Measurements from ENCODE around the gene GTF2B. TPM values are rescaled to one million over a fixed set of nuclear protein-coding genes. Genes with fewer than 3 reads are reported as not detected.

The GTF2B gene
- total RNA-seq, 1 donor from 2014 or later, result 28.3 TPM

GRCh38 chr1:88911161-88911560, 19.8 kb upstream of the GTF2B start:
- no peaks in the 10 kb centered on the region for H3K36me3 Mint-ChIP-seq (ENCODE audit: low read depth, unreplicated experiment)
- no peak overlapping the region for H3K27ac Mint-ChIP-seq (ENCODE audit: unreplicated experiment)
- Histone ChIP-seq H3K79me2 (ENCODE audit: insufficient read depth, low read length) (no peaks in the 10 kb centered on the region), H3K9ac (ENCODE audit: low read length) (no peak overlapping the region), H4K20me1 (ENCODE audit: insufficient read depth, low read length) (no peaks in the 10 kb centered on the region), H2AFZ (ENCODE audit: low read depth, low read length) (no peak overlapping the region), H3K4me3 (ENCODE audit: insufficient read depth, low read depth, low read length) (no peak overlapping the region), H3K9me3 (ENCODE audit: insufficient read depth, low read depth, low read length) (no peaks in the 10 kb centered on the region), H3K27me3 (ENCODE audit: insufficient read depth, low read length) (no peaks in the 10 kb centered on the region), H3K4me2 (ENCODE audit: low read length) (no peak overlapping the region), H3K36me3 (ENCODE audit: insufficient read depth, low read length) (no peaks in the 10 kb centered on the region), H3K27ac (ENCODE audit: low read depth, low read length) (no peak overlapping the region), H3K4me1 (ENCODE audit: insufficient read depth, low read length) (no peaks in the 10 kb centered on the region)
- H3K27me3 Mint-ChIP-seq (ENCODE audit: low read depth, unreplicated experiment), result no peaks in the 10 kb centered on the region
- H3K9me3 Mint-ChIP-seq (ENCODE audit: unreplicated experiment), result peaks cover 3% of the 10 kb centered on the region
- no peak for DNase-seq (ENCODE audit: low read depth)
- TF ChIP-seq EZH2 (IDR thresholded peaks at IDR 0.05; ENCODE audit: insufficient read depth, low read length) (no peak), CTCF (IDR thresholded peaks at IDR 0.05; ENCODE audit: insufficient read depth, low read depth, low read length) (no peak)
- no peak overlapping the region for H3K4me3 Mint-ChIP-seq (ENCODE audit: unreplicated experiment)
- no peaks in the 10 kb centered on the region for H3K4me1 Mint-ChIP-seq (ENCODE audit: low read depth, unreplicated experiment)
- FAIRE-seq, result no peak

- FAIRE-seq, result no peak
These were observed 19.0 kb upstream of the GTF2B start for GRCh38 chr1:88910401-88910800.

More at GRCh38 chr1:88910401-88910800, 19.0 kb upstream of the GTF2B start:
- Histone ChIP-seq H3K36me3 (ENCODE audit: insufficient read depth, low read length) (no peaks in the 10 kb centered on the region), H4K20me1 (ENCODE audit: insufficient read depth, low read length) (no peaks in the 10 kb centered on the region), H3K27ac (ENCODE audit: low read depth, low read length) (no peak overlapping the region), H3K4me3 (ENCODE audit: insufficient read depth, low read depth, low read length) (no peak overlapping the region), H3K79me2 (ENCODE audit: insufficient read depth, low read length) (no peaks in the 10 kb centered on the region), H3K4me2 (ENCODE audit: low read length) (no peak overlapping the region), H3K4me1 (ENCODE audit: insufficient read depth, low read length) (no peaks in the 10 kb centered on the region), H3K9ac (ENCODE audit: low read length) (no peak overlapping the region), H3K27me3 (ENCODE audit: insufficient read depth, low read length) (no peaks in the 10 kb centered on the region), H3K9me3 (ENCODE audit: insufficient read depth, low read depth, low read length) (no peaks in the 10 kb centered on the region), H2AFZ (ENCODE audit: low read depth, low read length) (no peak overlapping the region)
- no peaks in the 10 kb centered on the region for H3K4me1 Mint-ChIP-seq (ENCODE audit: low read depth, unreplicated experiment)
- no peaks in the 10 kb centered on the region for H3K27me3 Mint-ChIP-seq (ENCODE audit: low read depth, unreplicated experiment)
- no peaks in the 10 kb centered on the region for H3K9me3 Mint-ChIP-seq (ENCODE audit: unreplicated experiment)
- no peaks in the 10 kb centered on the region for H3K36me3 Mint-ChIP-seq (ENCODE audit: low read depth, unreplicated experiment)
- no peak overlapping the region for H3K27ac Mint-ChIP-seq (ENCODE audit: unreplicated experiment)
- no peak overlapping the region for H3K4me3 Mint-ChIP-seq (ENCODE audit: unreplicated experiment)
- DNase-seq (ENCODE audit: low read depth), result no peak
- TF ChIP-seq CTCF (IDR thresholded peaks at IDR 0.05; ENCODE audit: insufficient read depth, low read depth, low read length) (no peak), EZH2 (IDR thresholded peaks at IDR 0.05; ENCODE audit: insufficient read depth, low read length) (no peak)

Measured in astrocyte (in vitro differentiated cells and primary cell).